Psoas muscle (tissue), 8 donors: ENCODE measurements around the gene PMPCA. TPM values are rescaled to one million over a fixed set of nuclear protein-coding genes. Genes with fewer than 3 reads are reported as not detected.

ENCODE experiments used
- ATAC-seq, 4 donors: fragments of 200-7000 bp; cut with Tn5 transposase; one replicate each; pipeline ENCODE4 v1.9.1; 2020; ENCODE audit warnings: moderate library complexity in 3 of 4, mild to moderate bottlenecking in 2 of 4
- DNase-seq, 2 donors: peaks; one replicate each; pipeline ENCODE4 v3.0.0-alpha.2; 2020
- H3K27ac ChIP-seq: fragments of 200-600 bp; one replicate; pipeline ENCODE4 v1.8.0; 2022
- H3K27me3 ChIP-seq, 3 donors: fragments of 200-600 bp in 1 of 3; one replicate each; pipeline versions ENCODE4 v1.6.1 to v1.8.0; 2013 to 2022; ENCODE audit warnings: low read length in 2 of 3, mild to moderate bottlenecking in 2 of 3, moderate library complexity in 1 of 3; ENCODE audit not compliant: insufficient read depth in 3 of 3
- H3K36me3 ChIP-seq, 2 donors: fragments of 200-600 bp in 1 of 2; one replicate each; pipeline versions ENCODE4 v1.6.1 to v1.8.0; 2013 to 2022; ENCODE audit warnings: low read depth in 1 of 2, mild to moderate bottlenecking in 1 of 2, moderate library complexity in 1 of 2; ENCODE audit not compliant: insufficient read depth in 1 of 2
- H3K4me1 ChIP-seq: fragments of 200-600 bp; one replicate; pipeline ENCODE4 v1.8.0; 2022
- H3K4me3 ChIP-seq: fragments of 200-600 bp; one replicate; pipeline ENCODE4 v1.8.0; 2022; ENCODE audit warnings: mild to moderate bottlenecking
- H3K9me3 ChIP-seq: fragments of 200-600 bp; one replicate; pipeline ENCODE4 v1.8.0; 2022
- CTCF ChIP-seq: fragments of 200-600 bp; IDR thresholded peaks from one replicate; pipeline ENCODE4 v1.8.0; 2022; ENCODE audit warnings: antibody characterized with exemption
- WGBS, 3 donors: extraction: QIAGEN DNeasy Blood & Tissue Kit; methylation state at CpG; one replicate each; pipeline versions ENCODE4 v1.1.6 to v1.1.7; 2013; 5-methylcytosine and 5-hydroxymethylcytosine counted together
- intact Hi-C, 2 donors: fragments of 100-400 bp; cut with DNase I; formaldehyde crosslinking; loops; one replicate each; pipeline versions ENCODE4 v1.11.0 to v1.14.2; 2022
- polyA plus RNA-seq, 3 donors: library from polyadenylated mRNA; stranded (reverse); fragments of 200-250 nt; gene quantifications; one replicate each; pipeline ENCODE4 v1.2.3, GENCODE V29; 2013
- total RNA-seq, 4 donors: library from RNA; stranded (reverse); fragmentation: NEBNext Ultra II Directional in 2 of 4; extraction: Animal tissue kit (Norgen Biotek cat#: 25700) in 2 of 4; gene quantifications; one replicate each; pipeline versions ENCODE4 v1.2.1 to v1.2.4, GENCODE V29; 2021 to 2023
- donor health status: healthy with polysubstance abuse.
- donor health status: DM: no; HTN: no; CAD: no; lungs with moderate emphysema.
- donor health status: Bipolar disorder and iron deficiency.
- donor health status: healthy.
- donor health status: DM: yes; HTN: yes; CAD: no.
- donor health status: DM: no; HTN: no; CAD: no.
- donor health status: DM: no; HTN: no; CAD: no.
- donor health status: DM: yes; HTN: yes; CAD: no.

Gene PMPCA
- total and polyA plus RNA-seq, 7 donors, result 42.4 to 116 (median 63.6) TPM

GRCh38 chr9:136394312-136395019 is 16.0 kb upstream of the PMPCA start:
- no peak for TF ChIP-seq CTCF
- intact Hi-C loops, result no loop called here
- Histone ChIP-seq H3K27ac (no peak overlapping the region), H3K4me1 (peaks cover 10% of the 10 kb centered on the region), H3K27me3 (no peaks in the 10 kb centered on the region), H3K4me3 (no peak overlapping the region), H3K36me3 (peaks cover 2 to 79% of the 10 kb centered on the region in 2 donors), H3K9me3 (no peaks in the 10 kb centered on the region)
- ATAC-seq (no peak), DNase-seq (peak; percentile 66 to 70)
- WGBS, 3 donors, result 86 to 89% (median 87%) methylated on average over 21 of the region's 21 CpGs

GRCh38 chr9:136395020-136395340 is 15.5 kb upstream of the PMPCA start:
- no peak for TF ChIP-seq CTCF
- Histone ChIP-seq H3K4me3 (no peak overlapping the region), H3K9me3 (no peaks in the 10 kb centered on the region), H3K36me3 (peaks cover under 1 to 74% of the 10 kb centered on the region in 2 donors), H3K4me1 (peaks cover 10% of the 10 kb centered on the region), H3K27me3 (no peaks in the 10 kb centered on the region), H3K27ac (no peak overlapping the region)
- intact Hi-C loops, result no loop called here
- no peak for ATAC-seq
- peak in 1 of 2 donors; percentile 46 for DNase-seq
- 88 to 94% (median 91%) methylated on average over 13 of the region's 13 CpGs for WGBS, 3 donors

GRCh38 chr9:136395345-136396218 is 14.9 kb upstream of the PMPCA start:
- Histone ChIP-seq H3K9me3 (no peaks in the 10 kb centered on the region), H3K4me3 (no peak overlapping the region), H3K27ac (no peak overlapping the region), H3K4me1 (peaks cover 10% of the 10 kb centered on the region), H3K36me3 (peaks cover 0 to 71% of the 10 kb centered on the region in 2 donors), H3K27me3 (no peaks in the 10 kb centered on the region)
- TF ChIP-seq CTCF, result no peak
- intact Hi-C loops, result no loop called here
- 82 to 89% (median 85%) methylated on average over 22 to 26 of the region's 26 CpGs for WGBS, 3 donors
- ATAC-seq (no peak), DNase-seq (peak in 1 of 2 donors; percentile 47)

GRCh38 chr9:136396219-136396515 is 14.3 kb upstream of the PMPCA start:
- H3K4me1 ChIP-seq, result peaks cover 10% of the 10 kb centered on the region
- ATAC-seq (no peak), DNase-seq (no peak)
- no peak for TF ChIP-seq CTCF
- 80 to 85% (median 81%) methylated on average over 4 of the region's 4 CpGs for WGBS, 3 donors
- intact Hi-C loops, result no loop called here
- H3K27ac ChIP-seq, result no peak overlapping the region
- no peak overlapping the region for H3K4me3 ChIP-seq
- H3K36me3 ChIP-seq, result peaks cover 0 to 66% of the 10 kb centered on the region in 2 donors
- H3K27me3 ChIP-seq, result no peaks in the 10 kb centered on the region
- no peaks in the 10 kb centered on the region for H3K9me3 ChIP-seq
